GM19452 (cell line): ENCODE measurements around the gene SGPL1.
"Not testable (repeated sequence)": the region's sequence is repeated elsewhere in the genome, so short reads cannot be mapped to it uniquely, and the experiment has no call there.

Source experiments
- ATAC-seq: cut with Tn5 transposase; IDR thresholded peaks from one replicate; pipeline ENCODE4 v1.9.1; 2021; ENCODE audit not compliant: unreplicated experiment

SGPL1 gene

GRCh38 chr10:70837660-70838059, 21.9 kb downstream of the SGPL1 start:
- no peak for ATAC-seq

- ATAC-seq: no peak
These were observed 22.6 kb downstream of the SGPL1 start for GRCh38 chr10:70838270-70838805.

GRCh38 chr10:70840836-70841235, 25.1 kb downstream of the SGPL1 start:
- ATAC-seq: no peak

- ATAC-seq: no peak
These were observed 27.6 kb downstream of the SGPL1 start for GRCh38 chr10:70843333-70843732.

GRCh38 chr10:70843776-70844489, 28.2 kb downstream of the SGPL1 start:
- no peak for ATAC-seq

- ATAC-seq: no peak
These were observed 29.5 kb downstream of the SGPL1 start for GRCh38 chr10:70845256-70845655.

GRCh38 chr10:70845816-70846215, 30.1 kb downstream of the SGPL1 start:
- ATAC-seq: no peak

- no peak for ATAC-seq
These were observed 31.0 kb downstream of the SGPL1 start for GRCh38 chr10:70846795-70847194.

GRCh38 chr10:70847659-70848360, 32.1 kb downstream of the SGPL1 start:
- no peak for ATAC-seq

- ATAC-seq: no peak
These were observed 33.9 kb downstream of the SGPL1 start for GRCh38 chr10:70849582-70850016.

- ATAC-seq: no peak
These were observed 34.3 kb downstream of the SGPL1 start for GRCh38 chr10:70850097-70850496.

GRCh38 chr10:70851597-70852475, 36.1 kb downstream of the SGPL1 start:
- no peak for ATAC-seq

GRCh38 chr10:70853038-70853437, 37.3 kb downstream of the SGPL1 start:
- no peak for ATAC-seq

- ATAC-seq: no peak
These were observed 37.7 kb downstream of the SGPL1 start for GRCh38 chr10:70853457-70853856.

- no peak for ATAC-seq
These were observed 40.7 kb downstream of the SGPL1 start for GRCh38 chr10:70856454-70856853.

- ATAC-seq: no peak
These were observed 43.0 kb downstream of the SGPL1 start for GRCh38 chr10:70858759-70859158.

- ATAC-seq: not testable (repeated sequence)
These were observed 45.9 kb downstream of the SGPL1 start for GRCh38 chr10:70861495-70862197.

- no peak for ATAC-seq
These were observed 47.9 kb downstream of the SGPL1 start for GRCh38 chr10:70863470-70864160.

GRCh38 chr10:70864935-70865334, 49.2 kb downstream of the SGPL1 start:
- ATAC-seq: no peak

GRCh38 chr10:70866424-70866823, 50.7 kb downstream of the SGPL1 start:
- no peak for ATAC-seq
